Coronary artery (tissue), 2 donors: Measurements from ENCODE around the gene UBL3.

Experiments used
- DNase-seq: peaks from one replicate; pipeline ENCODE4 v3.0.0-alpha.2; 2017; ENCODE audit warnings: low spot score
- H3K27ac ChIP-seq, 2 donors: fragments of 200-600 bp; sonication (generic); one replicate each; pipeline ENCODE4 v1.5.1; 2016 to 2019
- H3K4me3 ChIP-seq: fragments of 200-600 bp; sonication (generic); 2 replicates; pipeline ENCODE4 v1.5.1; 2016; ENCODE audit warnings: mild to moderate bottlenecking, moderate library complexity
- TF ChIP-seq, protein P1 (sequence below): fragments of 200-600 bp; sonication (generic); IDR thresholded peaks from one replicate; pipeline ENCODE4 v1.5.1; 2019; ENCODE audit warnings: antibody characterized with exemption

The UBL3 gene

DNA sequence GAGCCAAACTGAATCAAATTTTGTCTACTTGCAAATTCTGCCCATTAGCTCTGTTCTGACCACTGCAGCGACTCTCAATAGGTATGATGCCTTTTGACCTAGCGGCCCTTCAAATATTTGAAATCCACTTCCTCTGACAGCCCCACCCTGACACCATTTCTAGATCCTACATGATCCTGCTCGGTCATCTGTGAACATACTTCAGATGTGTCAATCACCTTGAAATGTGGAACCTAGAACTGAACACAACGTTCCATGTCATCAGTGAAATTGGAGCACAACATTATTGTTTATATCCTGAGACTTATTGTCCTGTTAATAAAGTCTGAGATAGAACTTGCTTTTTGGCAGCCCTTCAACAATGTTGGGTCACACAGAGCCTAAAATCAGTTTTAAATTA is 98.2 kb downstream of the UBL3 start:
- TF ChIP-seq, protein P1, sequence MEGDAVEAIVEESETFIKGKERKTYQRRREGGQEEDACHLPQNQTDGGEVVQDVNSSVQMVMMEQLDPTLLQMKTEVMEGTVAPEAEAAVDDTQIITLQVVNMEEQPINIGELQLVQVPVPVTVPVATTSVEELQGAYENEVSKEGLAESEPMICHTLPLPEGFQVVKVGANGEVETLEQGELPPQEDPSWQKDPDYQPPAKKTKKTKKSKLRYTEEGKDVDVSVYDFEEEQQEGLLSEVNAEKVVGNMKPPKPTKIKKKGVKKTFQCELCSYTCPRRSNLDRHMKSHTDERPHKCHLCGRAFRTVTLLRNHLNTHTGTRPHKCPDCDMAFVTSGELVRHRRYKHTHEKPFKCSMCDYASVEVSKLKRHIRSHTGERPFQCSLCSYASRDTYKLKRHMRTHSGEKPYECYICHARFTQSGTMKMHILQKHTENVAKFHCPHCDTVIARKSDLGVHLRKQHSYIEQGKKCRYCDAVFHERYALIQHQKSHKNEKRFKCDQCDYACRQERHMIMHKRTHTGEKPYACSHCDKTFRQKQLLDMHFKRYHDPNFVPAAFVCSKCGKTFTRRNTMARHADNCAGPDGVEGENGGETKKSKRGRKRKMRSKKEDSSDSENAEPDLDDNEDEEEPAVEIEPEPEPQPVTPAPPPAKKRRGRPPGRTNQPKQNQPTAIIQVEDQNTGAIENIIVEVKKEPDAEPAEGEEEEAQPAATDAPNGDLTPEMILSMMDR = no peak
- no peak for DNase-seq
- Histone ChIP-seq H3K27ac (no peak overlapping the region), H3K4me3 (no peak overlapping the region)

DNA sequence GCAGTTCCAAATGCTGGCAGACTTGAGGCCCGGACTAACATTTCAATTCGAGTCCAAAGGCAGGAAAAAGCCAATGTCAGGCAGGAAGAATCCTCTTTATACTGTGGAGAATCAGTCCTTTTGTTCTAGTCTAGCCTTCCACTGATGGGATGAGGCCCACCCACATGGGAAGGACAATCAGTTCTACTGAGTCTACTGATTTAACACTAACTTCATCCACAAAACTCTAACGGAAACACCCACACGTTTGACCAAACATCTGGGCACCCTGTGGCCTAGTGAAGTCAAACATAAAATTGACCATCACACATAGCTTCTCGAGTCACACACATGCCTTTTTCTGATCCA is 100.3 kb downstream of the UBL3 start:
- TF ChIP-seq, protein P1 = no peak
- Histone ChIP-seq H3K27ac (no peak overlapping the region), H3K4me3 (no peak overlapping the region)
- DNase-seq = no peak

DNA sequence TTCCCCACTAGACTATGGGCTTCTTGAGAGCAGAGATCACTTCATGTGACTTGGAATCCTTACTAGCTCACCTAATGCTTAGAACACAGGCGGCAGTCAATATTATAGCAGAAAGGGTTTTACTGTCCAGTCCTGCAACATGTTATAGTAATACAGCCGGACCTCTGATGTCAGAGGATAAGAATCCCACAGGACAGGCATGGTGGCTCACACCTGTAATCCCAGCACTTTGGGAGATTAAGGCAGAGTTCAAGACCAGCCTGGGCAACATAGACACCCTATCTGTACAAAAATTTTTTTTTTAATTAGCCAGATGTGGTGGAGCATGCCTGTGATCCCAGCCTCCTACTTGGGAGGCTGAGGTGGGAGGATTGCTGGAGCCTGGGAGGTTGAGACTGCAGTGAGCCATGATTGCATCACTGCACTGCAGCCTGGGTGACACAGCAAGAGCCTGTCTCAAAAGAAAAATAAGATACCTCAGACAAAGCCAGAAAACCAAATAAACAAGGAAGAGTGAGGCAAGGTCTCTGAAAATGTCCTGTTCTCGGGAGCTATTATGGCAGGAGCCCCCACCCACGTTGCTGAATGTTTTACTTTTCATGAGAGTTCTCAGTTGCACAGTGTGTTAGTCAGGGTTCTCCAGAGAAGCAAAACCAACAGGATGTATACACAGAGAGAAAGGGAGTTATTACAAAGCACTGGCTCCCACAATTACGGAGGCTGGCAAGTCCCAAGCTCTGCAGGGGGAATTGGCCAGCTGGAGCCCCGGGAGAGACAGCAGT is 100.8 kb downstream of the UBL3 start:
- no peak for DNase-seq
- TF ChIP-seq, protein P1 = no peak

DNA sequence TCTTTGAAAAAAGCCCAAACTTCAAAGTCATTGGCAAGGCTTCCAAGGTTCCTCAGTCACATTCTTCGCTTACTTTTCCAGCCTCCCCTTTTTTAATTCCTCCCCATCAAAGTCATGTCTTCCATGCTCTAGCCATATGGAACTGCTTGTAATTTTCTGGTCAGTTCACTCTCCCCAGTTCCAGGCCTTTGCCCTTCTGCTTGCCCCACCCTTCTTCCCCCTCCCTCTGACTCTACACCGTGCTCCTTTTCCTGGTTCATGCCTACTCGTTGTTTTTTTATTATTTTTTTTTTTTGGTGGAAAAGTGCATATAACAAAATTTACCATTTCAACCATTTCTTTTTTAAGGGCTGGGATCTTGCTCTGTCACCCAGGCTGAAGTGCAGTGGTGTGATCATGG is 102.3 kb downstream of the UBL3 start:
- TF ChIP-seq, protein P1 = no peak
- DNase-seq = no peak
- no peak overlapping the region for H3K4me3 ChIP-seq
- H3K27ac ChIP-seq = no peak overlapping the region

More for the DNA sequence above, 100.8 kb downstream of the UBL3 start:
- Histone ChIP-seq H3K27ac (no peak overlapping the region), H3K4me3 (no peak overlapping the region)

DNA sequence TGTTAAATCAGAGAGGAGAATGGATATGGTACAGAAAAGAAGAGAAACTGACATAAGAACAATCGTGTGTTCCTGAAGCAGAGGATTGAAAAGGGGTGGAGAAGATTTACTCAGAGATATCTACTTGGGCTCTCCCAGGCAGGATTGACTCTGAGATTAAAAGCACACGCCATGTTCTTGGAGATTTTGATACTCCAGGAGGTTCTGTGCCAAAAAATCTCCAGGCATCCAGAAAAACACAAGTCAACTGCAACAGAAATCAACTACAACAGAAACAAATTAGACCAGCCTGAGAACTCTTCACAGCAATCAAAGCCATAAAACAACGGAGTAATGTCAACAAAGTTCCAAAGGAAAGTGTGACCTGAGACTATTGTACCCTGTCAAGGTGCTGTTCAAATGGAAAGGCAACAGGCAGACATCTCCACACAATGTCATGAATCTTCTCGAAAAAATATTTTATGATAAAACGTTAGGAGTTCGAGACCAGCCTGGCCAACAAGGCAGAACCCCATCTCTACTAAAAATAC is 104.2 kb downstream of the UBL3 start:
- Histone ChIP-seq H3K4me3 (no peak overlapping the region), H3K27ac (no peak overlapping the region)
- DNase-seq = no peak
- TF ChIP-seq, protein P1 = no peak

DNA sequence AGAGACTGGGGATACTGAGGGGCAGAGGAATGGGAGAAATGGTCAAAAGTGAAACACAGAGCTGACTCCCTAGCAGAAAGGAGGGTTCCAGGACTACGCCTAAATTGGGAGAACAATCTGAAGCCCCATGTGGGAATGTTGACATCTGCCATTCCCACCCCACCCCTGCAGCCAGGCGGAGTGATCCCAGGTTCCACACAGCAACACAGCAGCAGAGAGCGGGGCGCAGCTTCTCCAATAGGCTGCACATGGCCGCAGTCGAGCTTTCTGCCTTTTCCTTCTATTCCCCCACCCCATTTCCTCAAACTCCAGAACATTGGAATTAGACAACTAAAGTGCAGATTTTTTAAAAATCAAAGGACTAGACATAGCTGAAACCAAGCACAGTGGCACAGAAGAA is 104.7 kb downstream of the UBL3 start:
- Histone ChIP-seq H3K4me3 (no peak overlapping the region), H3K27ac (no peak overlapping the region)
- DNase-seq = no peak
- TF ChIP-seq, protein P1 = no peak

DNA sequence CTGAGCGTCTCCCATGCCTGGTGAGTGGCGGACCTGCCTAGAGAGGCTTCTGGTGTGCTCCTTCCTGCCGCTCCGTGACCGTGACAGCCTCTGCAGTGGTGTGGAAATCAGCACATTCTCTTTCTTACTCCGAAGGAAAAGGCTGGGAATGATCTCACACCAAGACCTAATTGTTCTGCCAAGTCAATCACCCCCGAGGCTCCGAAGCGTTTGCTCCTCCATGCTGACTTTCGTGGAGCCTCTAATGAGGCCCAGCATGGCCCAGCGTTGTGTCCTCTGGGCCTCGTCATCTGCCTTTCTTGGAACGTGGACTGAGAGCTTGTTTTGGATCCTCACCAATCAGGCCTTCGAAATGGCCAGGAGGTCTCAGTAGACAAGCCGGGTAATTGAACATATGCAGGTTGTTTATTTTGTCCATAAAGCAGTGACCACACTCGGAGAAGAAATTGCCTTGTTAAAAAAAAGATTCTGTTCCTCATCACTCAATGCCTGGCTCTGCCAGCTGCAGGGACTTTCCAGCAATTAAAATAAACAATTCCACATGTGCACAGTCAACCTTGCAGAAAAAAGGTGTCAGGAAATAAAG is 107.1 kb downstream of the UBL3 start:
- DNase-seq = no peak
- TF ChIP-seq, protein P1 = no peak
- H3K4me3 ChIP-seq = no peak overlapping the region
- H3K27ac ChIP-seq = no peak overlapping the region
